Duodenal mucosa (tissue), 2 donors: ENCODE results near the gene CCDC27.
"Not testable (repeated sequence)": the region's sequence is repeated elsewhere in the genome, so short reads cannot be mapped to it uniquely, and the experiment has no call there.

ENCODE experiments used
- H3K27ac ChIP-seq: one replicate; pipeline ENCODE4 v1.7.0; 2013; ENCODE audit warnings: low read depth, low read length
- H3K27me3 ChIP-seq, 2 donors: one replicate each; pipeline ENCODE4 v1.7.0; 2013; ENCODE audit warnings: low read length in 2 of 2, control low read depth in 1 of 2; ENCODE audit not compliant: insufficient read depth in 2 of 2, control insufficient read depth in 1 of 2
- H3K36me3 ChIP-seq, 2 donors: one replicate each; pipeline ENCODE4 v1.7.0; 2013; ENCODE audit warnings: low read length in 2 of 2, control low read depth in 1 of 2; ENCODE audit not compliant: insufficient read depth in 2 of 2, control insufficient read depth in 1 of 2
- H3K4me1 ChIP-seq, 2 donors: one replicate each; pipeline ENCODE4 v1.7.0; 2013; ENCODE audit warnings: low read length in 2 of 2, control low read depth in 1 of 2; ENCODE audit not compliant: insufficient read depth in 2 of 2, control insufficient read depth in 1 of 2
- H3K4me3 ChIP-seq, 2 donors: one replicate each; pipeline ENCODE4 v1.7.0; 2013; ENCODE audit warnings: low read length in 2 of 2, low read depth in 1 of 2
- H3K9ac ChIP-seq, 2 donors: one replicate each; pipeline ENCODE4 v1.7.0; 2013; ENCODE audit warnings: low read length in 2 of 2, low read depth in 1 of 2
- H3K9me3 ChIP-seq, 2 donors: one replicate each; pipeline ENCODE4 v1.7.0; 2013; ENCODE audit warnings: low read length in 2 of 2, control low read depth in 1 of 2; ENCODE audit not compliant: control insufficient read depth in 1 of 2

CCDC27 gene

DNA sequence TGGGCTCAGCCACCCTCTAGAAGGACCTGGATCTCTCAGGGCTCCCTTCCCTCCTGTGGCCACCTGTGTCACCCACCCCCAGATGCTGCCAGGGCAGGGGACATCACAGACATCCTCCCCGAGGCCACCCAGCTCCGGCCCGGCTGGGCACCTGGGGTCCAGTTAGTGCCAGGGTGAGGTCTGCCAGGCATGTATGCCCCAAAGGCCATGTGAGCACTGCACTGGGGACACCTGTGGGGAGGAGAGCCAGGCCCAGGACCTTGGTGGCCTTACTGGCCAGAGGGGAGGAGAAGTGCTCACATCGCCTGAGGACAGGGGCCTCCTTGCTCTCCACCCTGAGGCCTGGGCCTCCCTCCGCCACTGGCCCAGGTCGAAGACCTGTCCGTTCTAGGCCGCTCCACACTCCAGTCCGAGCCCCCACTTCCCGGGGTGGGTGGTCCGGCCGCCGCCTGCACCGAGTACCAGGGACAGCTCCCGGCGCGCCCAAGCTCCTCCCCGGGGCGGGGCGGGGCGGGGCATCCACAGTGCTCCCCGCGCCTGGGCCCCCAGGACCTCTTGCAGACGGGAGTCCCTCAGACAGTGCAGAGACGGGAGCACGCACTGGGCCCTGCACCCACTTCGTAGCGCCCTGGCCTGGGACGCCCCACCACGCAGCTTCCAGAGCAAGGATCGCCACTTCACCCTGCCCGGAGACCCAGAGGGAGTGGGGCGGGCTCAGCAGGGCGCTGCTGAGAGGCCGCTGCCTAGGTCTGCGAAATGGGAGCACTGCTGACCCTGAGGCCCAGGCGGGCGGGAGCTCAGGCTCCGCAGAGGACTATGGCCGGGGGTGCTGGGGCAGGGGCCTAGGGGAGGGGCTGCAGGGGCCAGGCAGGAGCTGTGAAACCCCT lies 34.3 kb upstream of the CCDC27 start:
- Histone ChIP-seq H3K4me3 (no peak overlapping the region), H3K4me1 (no peaks in the 10 kb centered on the region), H3K36me3 (no peaks in the 10 kb centered on the region), H3K27me3 (peaks cover 0 to 10% of the 10 kb centered on the region in 2 donors), H3K27ac (no peak overlapping the region), H3K9ac (no peak overlapping the region), H3K9me3 (no peaks in the 10 kb centered on the region)

DNA sequence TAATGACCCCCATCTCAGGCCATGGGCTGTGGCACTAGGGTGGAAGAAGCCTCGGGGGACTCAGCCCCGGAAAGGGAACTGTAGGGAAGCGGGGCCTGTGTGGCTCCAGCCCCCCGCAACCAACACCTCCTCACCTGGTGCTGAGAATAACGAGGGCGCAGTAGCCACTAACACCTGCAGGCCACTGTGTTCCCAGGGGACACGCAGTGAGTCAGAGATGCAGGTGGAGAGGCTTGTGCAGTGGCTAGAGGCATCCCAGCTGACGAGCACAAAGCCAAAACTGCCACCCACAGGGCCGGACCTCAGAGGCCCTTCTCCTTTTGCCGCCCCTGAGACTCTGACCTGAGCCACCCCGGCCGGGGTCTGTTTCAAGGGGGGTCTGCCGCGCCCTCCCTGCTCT lies 33.5 kb upstream of the CCDC27 start:
- H3K9me3 ChIP-seq = no peaks in the 10 kb centered on the region
- H3K4me1 ChIP-seq = peaks cover 0 to 3% of the 10 kb centered on the region in 2 donors
- no peak overlapping the region for H3K9ac ChIP-seq
- peaks cover 0 to 10% of the 10 kb centered on the region in 2 donors for H3K27me3 ChIP-seq
- H3K4me3 ChIP-seq = no peak overlapping the region
- no peak overlapping the region for H3K27ac ChIP-seq
- no peaks in the 10 kb centered on the region for H3K36me3 ChIP-seq

DNA sequence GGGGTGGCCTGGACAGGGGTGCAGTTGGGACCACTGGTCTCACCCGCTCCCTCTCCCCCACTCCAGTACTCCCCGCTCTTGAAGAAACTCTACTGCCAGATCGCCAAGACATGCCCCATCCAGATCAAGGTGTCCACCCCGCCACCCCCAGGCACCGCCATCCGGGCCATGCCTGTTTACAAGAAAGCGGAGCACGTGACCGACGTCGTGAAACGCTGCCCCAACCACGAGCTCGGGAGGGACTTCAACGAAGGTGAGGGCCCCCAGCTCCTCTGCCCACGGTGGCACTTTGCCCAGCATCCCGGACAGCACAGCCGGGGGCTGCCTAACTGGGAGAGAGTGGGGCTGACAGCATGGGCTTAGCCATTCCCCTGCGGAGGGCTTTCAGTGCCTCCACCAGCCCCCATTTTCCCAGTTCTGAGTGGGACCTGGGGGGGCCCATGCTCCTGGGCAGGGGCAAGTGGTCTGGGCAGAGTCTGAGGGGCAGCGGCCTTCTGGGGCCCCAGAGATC lies 30.2 kb upstream of the CCDC27 start:
- Histone ChIP-seq H3K4me3 (no peak overlapping the region), H3K4me1 (peaks cover 0 to 3% of the 10 kb centered on the region in 2 donors), H3K36me3 (no peaks in the 10 kb centered on the region), H3K27ac (no peak overlapping the region), H3K9me3 (no peaks in the 10 kb centered on the region), H3K27me3 (peaks cover 0 to 6% of the 10 kb centered on the region in 2 donors), H3K9ac (no peak overlapping the region)

DNA sequence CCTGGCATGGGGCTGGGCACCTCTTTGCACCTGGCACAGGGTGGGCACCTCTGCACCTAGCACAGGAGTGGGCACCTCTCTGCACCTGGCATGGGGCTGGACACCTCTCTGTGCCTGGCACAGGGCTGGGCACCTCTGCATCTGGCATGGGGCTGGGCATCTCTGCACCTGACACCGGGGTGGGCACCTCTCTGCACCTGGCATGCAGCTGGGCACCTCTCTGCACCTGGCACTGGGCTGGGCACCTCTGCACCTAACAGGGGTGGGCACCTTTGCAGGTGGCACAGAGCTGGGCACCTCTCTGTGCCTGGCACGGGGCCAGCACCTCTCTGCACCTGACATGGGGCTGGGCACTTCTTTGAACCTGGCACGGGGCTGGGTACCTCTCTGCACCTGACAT lies 29.4 kb upstream of the CCDC27 start:
- no peaks in the 10 kb centered on the region for H3K9me3 ChIP-seq
- H3K27me3 ChIP-seq = peaks cover 0 to 1% of the 10 kb centered on the region in 2 donors

DNA sequence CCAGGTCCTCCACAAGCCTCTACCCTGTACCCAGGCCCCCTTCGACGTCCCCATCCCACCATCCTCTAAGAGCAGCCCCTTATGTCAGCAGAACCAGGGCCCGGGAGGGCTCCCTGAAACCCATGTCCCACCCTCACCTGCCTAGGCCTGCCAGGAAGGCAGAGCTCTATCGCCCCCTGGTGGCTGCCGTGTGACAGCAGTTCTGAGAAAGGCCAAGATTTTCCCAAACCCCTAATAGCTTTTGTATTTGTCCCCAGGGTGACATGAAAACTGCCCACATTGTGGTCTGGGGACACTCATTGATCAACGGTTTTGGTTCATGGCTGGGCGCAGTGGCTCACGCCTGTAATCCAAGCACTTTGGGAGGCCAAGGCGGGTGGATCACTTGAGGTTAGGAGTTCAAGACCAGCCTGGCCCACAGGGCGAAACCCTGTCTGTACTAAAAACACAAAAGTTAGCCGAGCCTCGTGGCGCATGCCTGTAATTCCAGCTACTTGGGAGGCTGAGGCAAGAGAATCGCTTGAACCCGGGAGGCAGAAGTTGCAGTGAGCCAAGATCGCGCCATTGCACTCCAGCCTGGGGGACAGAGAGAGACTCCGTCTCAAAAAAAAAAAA lies 27.7 kb upstream of the CCDC27 start:
- H3K9ac ChIP-seq = not testable (repeated sequence)

More for the DNA sequence above, 29.4 kb upstream of the CCDC27 start:
- no peaks in the 10 kb centered on the region for H3K36me3 ChIP-seq
- H3K27ac ChIP-seq = no peak overlapping the region
- H3K4me1 ChIP-seq = peaks cover 0 to 3% of the 10 kb centered on the region in 2 donors
- no peak overlapping the region for H3K9ac ChIP-seq
- H3K4me3 ChIP-seq = no peak overlapping the region

DNA sequence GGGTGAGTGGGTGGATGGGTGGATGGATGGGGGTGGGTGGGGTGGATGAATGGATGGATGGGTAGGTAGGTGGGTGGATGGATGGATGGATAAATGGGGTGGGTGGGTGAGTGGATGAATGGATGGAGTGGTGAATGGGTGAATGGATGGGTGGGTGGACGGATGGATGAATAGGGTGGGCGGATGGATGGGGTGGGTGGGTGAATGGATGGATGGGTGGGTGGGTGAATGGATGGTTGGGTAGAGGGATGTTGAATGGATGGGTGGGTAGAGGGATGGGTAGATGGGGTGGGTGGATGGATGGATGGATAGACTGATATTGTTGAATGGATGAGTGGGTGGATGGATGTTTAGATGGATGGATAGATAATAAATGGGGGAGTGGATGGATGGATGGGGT lies 26.9 kb upstream of the CCDC27 start:
- peaks cover 0 to 7% of the 10 kb centered on the region in 2 donors for H3K27me3 ChIP-seq
- no peak overlapping the region for H3K27ac ChIP-seq
- H3K4me3 ChIP-seq = no peak overlapping the region
- peaks cover 0 to 3% of the 10 kb centered on the region in 2 donors for H3K4me1 ChIP-seq
- no peak overlapping the region for H3K9ac ChIP-seq
- no peaks in the 10 kb centered on the region for H3K9me3 ChIP-seq
- H3K36me3 ChIP-seq = no peaks in the 10 kb centered on the region

More for the DNA sequence above, 27.7 kb upstream of the CCDC27 start:
- H3K9me3 ChIP-seq, H3K27me3 ChIP-seq, H3K4me3 ChIP-seq, H3K4me1 ChIP-seq, H3K36me3 ChIP-seq, H3K27ac ChIP-seq: not testable (repeated sequence)

DNA sequence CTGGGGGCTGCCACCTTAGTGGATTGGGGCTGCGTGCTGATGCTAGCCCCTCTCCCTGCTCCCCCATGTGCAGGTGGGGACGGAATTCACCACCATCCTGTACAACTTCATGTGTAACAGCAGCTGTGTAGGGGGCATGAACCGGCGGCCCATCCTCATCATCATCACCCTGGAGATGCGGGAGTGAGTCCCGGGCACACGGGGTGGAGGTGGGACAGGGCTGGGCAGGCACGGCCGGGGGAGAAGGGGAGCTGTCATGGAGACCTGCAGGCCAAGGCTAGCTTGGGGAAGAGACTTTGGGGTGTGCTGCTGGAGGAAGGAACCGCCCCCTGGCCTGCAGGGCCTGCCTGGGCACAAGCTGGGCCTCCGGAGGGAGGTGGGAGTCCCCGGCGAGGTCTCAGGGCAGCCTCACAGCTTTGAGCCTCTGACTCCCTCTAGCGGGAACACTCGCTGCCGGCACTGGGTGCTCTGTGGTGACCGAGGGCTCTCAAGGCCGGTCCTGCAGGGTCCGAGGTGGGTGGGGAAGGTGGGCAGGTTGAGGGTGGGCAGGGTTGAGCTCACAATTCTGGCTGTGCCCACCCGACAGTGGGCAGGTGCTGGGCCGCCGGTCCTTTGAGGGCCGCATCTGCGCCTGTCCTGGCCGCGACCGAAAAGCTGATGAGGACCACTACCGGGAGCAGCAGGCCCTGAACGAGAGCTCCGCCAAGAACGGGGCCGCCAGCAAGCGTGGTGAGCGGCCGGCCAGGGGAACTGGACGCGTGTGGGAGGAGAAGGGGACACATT lies 25.0 kb upstream of the CCDC27 start:
- Histone ChIP-seq H3K9ac (no peak overlapping the region), H3K27me3 (peaks cover 4 to 9% of the 10 kb centered on the region in 2 donors), H3K27ac (no peak overlapping the region), H3K4me1 (peaks cover 0 to 3% of the 10 kb centered on the region in 2 donors), H3K9me3 (no peaks in the 10 kb centered on the region), H3K4me3 (no peak overlapping the region), H3K36me3 (no peaks in the 10 kb centered on the region)

DNA sequence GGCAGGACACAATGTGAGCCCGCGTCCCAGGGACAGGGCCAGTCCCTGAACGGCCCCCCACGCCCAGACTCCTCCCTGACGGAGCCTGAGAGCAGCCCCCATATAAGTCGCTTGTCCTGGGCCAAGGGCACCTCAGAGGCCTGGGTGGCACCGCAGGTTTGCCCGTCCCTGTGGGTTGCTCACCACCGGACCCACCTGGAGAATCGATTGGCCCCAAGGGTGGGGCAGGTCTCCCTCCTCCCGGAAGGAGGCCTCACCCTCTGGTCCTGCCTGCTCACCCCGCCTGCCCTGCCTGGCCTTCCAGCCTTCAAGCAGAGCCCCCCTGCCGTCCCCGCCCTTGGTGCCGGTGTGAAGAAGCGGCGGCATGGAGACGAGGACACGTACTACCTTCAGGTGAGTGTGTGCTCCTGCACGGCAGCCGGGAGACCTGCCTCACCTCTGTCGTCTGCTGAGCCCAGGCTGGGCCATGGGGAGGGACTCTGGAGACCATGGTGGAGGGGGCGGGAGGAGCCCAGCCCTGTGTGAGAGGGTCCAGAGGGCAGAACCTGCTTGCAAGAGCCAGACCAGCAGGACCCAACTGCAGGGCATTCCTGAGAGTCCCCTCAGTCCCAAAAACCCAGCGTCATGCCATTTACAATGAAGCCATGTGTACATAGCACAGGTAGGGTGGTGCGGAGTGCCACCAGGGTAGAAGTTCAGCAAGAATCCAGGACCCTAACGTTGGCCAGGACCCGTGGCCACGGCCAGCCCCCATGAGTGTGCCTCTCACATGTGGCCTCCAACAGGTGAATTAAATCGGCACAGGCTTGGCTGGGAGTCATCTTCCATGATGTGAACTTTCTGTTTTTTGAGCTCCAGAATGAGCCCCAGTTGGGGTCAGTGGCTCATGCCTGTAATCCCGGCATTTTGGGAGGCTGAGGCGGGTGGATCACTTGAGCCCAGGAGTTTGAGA lies 24.1 kb upstream of the CCDC27 start:
- no peak overlapping the region for H3K27ac ChIP-seq
- H3K4me3 ChIP-seq = no peak overlapping the region
- peaks cover 0 to 2% of the 10 kb centered on the region in 2 donors for H3K4me1 ChIP-seq
- H3K27me3 ChIP-seq = peaks cover 6 to 15% of the 10 kb centered on the region in 2 donors
- H3K36me3 ChIP-seq = no peaks in the 10 kb centered on the region
- H3K9ac ChIP-seq = no peak overlapping the region
- no peaks in the 10 kb centered on the region for H3K9me3 ChIP-seq
